ENCODE data around the gene GJA1. TPM values are rescaled to one million over a fixed set of nuclear protein-coding genes. Genes with fewer than 3 reads are reported as not detected.
"Not testable (repeated sequence)": the region's sequence is repeated elsewhere in the genome, so short reads cannot be mapped to it uniquely, and the experiment has no call there.

GJA1 gene
- total RNA-seq: 100 to 1,000 TPM; 160 to 218 TPM
- long read RNA-seq, transcript GJA1-204 (2 exons, 3,152 nt): major isoform, 6 of 8 reads
- long read RNA-seq, partial matches to known transcripts: 0 of 8 reads
- long read RNA-seq, other reads (novel, unspliced or antisense): 2 of 8 reads

GRCh38 chr6:121435444-121436069 is at the start of gene GJA1:
Gene GJA1, plus strand, starts transcription at chr6:121435646. Its CDS starts 11,202 bp downstream, at chr6:121446848.
- intact Hi-C loops (cut with DNase I): loop anchor here (2.0 to 10.0 kb wide), 3 partner anchors 149 to 413 kb away; no protein-coding TSS in a partner anchor
- peak; percentile 46 for DNase-seq
- peak; percentile 82 to 91 for ATAC-seq

- ATAC-seq; DNase-seq; intact Hi-C loops (cut with DNase I): not testable (repeated sequence)
Observed at GRCh38 chr6:121386551-121386950, 48.9 kb upstream of the GJA1 start.

DNA sequence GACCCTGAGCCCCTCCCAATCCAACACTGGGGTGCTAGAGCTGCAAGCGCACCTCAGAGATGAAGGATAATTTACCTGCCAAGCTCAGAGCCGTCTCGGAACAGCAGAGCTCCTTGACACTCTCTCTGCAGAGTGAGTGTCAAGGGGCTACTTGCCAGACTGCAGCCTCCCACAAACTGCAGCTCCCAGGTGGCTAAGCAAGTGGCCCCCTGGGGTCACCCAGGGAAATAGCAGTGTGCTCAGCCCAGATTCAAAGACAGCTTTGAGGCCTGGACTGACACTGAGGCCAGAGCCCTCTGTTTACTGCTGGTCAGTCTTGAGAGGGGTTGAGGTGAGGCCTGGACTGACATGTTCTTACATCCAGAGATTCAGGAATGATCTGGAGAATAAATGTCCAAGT is 46.0 kb upstream of the GJA1 start:
- no peak for DNase-seq
- intact Hi-C loops (cut with DNase I): no loop called here
- ATAC-seq: no peak

- intact Hi-C loops (cut with DNase I): no loop called here
- ATAC-seq (no peak), DNase-seq (no peak)
Observed at GRCh38 chr6:121393731-121394505, 41.5 kb upstream of the GJA1 start.

DNA sequence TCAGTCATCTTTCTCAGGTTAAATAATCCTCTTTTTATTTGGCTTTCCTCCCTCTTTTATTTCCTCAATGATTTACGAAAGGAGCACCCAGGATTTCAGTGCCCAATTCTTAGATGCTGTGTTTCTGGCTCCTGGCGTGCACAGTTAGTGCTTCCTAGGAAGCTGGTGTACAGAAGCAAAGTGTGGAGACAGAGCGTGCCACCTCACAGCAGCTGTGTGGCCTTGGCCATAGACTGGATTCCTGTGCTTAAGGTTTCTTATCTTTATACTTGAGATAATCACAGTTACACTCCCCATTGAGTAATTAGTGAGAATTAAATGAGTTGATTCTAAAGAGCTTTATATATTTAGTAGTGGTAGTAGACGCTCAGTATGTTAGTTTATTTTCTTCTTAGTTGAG is 39.7 kb upstream of the GJA1 start:
- no peak for DNase-seq
- intact Hi-C loops (cut with DNase I): no loop called here
- ATAC-seq: no peak

GRCh38 chr6:121397188-121397587 is 38.3 kb upstream of the GJA1 start:
- intact Hi-C loops (cut with DNase I); DNase-seq: not testable (repeated sequence)

DNA sequence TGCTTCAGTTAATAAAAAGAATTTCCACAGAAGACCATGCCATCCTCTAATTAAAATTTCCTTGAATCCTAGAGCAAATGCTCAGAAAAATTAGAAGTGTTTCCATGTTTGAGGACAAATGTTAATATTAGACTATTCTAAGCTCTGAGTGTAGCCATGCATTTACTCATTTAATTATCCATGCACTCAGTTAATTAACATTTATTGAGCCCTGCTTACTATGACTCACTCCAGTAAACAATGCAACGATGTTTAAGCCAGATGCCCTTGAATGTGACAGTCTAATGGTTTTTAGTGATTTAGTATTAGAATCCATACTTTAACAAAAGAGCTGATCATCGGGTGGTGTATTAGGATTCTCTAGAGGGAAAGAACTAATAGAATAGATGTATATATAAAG is 37.3 kb upstream of the GJA1 start:
- intact Hi-C loops (cut with DNase I): no loop called here
- no peak for DNase-seq
- no peak for ATAC-seq

More at GRCh38 chr6:121397188-121397587, 38.3 kb upstream of the GJA1 start:
- ATAC-seq: not testable (repeated sequence)

- no peak for DNase-seq
- intact Hi-C loops (cut with DNase I): loop anchor here in 1 of 2 donors (10.0 kb wide), 1 partner anchor 345 kb away; no protein-coding TSS in a partner anchor
- ATAC-seq: no peak
Observed at GRCh38 chr6:121399966-121400365, 35.5 kb upstream of the GJA1 start.

DNA sequence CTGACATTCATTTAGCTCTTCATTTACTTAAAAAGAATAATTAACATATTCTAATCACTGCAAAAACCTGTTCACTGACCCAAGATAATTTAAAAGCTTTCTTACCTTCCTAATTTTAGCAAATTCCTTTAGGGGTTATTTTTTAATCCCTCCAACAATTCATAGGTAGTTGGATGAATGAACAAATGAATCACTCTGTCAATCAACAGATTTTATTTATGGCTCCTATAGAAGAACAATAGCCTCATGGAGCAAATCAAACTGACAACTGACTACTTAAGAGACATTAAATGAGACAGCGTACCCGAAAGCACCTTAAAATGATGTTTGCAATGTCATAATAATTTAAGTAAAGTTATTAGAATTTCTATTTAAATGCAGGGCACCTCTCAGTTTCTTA is 31.5 kb upstream of the GJA1 start:
- intact Hi-C loops (cut with DNase I): loop anchor here in 1 of 2 donors (10.0 kb wide), 1 partner anchor 349 kb away; no protein-coding TSS in a partner anchor
- ATAC-seq (no peak), DNase-seq (no peak)

- no peak for DNase-seq
- intact Hi-C loops (cut with DNase I): loop anchor here in 1 of 2 donors (10.0 kb wide), 1 partner anchor 351 kb away; no protein-coding TSS in a partner anchor
- ATAC-seq: no peak
Observed at GRCh38 chr6:121405306-121405705, 30.1 kb upstream of the GJA1 start.

DNA sequence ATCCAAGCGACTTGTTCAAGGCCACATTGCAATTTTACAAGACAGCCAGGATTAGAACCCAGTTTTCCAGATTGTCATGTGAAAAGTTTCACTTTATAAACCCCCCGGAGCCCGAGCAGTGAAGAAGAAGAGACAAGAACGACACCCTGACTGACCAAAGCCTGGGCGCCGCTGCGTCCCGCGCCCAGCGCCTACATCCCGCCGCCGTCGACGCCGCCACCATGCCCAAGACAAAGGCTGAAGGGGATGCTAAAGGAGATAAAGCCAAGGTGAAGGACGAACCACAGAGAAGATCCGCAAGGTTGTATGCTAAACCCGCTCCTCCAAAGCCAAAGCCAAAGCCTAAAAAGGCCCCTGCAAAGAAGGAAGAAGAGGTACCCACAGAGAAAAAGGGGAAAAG is 27.1 kb upstream of the GJA1 start:
- intact Hi-C loops (cut with DNase I): loop anchor here in 1 of 2 donors (10.0 kb wide), 1 partner anchor 354 kb away; no protein-coding TSS in a partner anchor
- no peak for DNase-seq
- no peak for ATAC-seq

DNA sequence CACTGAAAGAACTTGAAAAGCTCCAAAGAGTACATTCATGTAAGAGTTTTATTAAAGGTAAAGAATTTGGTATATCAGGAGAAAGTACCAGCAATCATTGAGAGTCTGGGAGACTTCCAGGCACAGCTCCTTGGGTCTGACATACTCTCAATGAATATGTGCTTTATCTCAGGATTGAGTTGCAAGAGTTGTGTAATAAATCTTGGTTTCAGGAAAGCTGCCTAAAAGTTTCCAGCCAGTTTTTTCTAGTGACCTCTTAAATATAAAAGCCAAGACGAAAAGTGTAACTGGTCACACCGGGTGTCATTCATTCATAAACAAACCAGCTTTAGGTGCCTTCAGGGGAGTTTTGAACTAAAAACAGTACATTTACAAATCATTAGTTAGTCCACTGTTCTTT is 21.6 kb upstream of the GJA1 start:
- ATAC-seq (peak; percentile 47 to 71), DNase-seq (no peak)
- intact Hi-C loops (cut with DNase I): no loop called here

DNA sequence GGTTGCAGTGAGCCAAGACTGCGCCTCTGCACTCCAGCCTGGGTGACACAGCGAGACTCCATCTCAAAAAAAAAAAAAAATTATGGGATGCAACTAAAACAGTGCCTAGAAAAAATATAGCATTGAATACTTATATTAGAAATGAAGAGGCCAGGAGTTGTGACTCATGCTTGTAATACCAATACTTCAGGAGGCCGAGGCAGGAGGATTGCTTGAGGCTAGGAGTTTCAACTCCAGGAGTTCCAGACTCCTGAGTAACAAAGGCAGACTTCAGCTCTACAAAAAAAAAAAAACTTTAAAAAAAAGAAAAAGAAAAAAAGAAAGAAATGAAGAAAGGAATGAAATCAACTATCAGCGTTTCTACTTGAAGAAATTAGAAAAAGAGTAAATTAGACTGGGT is 17.1 kb upstream of the GJA1 start:
- intact Hi-C loops (cut with DNase I): no loop called here
- ATAC-seq: no peak
- DNase-seq: no peak

DNA sequence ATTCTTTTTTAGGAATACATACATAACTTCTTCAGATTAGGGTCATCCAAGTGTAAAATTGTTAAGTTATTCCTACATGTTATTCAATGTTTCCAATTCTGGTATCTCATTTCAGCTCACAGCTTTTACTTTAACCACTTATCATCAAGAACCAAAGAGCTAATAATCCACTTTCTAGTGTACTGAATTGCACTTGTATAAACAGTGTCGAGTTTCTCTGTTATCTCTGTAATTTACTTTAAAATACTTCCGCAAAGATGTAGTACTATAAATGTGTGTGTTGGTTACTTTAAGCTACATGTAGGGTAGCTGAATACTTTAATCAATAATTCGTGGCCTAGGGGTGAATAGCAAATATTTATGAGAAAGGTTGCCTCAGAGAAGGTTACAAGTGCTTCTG is 8.8 kb upstream of the GJA1 start:
- intact Hi-C loops (cut with DNase I): no loop called here
- DNase-seq (no peak), ATAC-seq (no peak)

DNA sequence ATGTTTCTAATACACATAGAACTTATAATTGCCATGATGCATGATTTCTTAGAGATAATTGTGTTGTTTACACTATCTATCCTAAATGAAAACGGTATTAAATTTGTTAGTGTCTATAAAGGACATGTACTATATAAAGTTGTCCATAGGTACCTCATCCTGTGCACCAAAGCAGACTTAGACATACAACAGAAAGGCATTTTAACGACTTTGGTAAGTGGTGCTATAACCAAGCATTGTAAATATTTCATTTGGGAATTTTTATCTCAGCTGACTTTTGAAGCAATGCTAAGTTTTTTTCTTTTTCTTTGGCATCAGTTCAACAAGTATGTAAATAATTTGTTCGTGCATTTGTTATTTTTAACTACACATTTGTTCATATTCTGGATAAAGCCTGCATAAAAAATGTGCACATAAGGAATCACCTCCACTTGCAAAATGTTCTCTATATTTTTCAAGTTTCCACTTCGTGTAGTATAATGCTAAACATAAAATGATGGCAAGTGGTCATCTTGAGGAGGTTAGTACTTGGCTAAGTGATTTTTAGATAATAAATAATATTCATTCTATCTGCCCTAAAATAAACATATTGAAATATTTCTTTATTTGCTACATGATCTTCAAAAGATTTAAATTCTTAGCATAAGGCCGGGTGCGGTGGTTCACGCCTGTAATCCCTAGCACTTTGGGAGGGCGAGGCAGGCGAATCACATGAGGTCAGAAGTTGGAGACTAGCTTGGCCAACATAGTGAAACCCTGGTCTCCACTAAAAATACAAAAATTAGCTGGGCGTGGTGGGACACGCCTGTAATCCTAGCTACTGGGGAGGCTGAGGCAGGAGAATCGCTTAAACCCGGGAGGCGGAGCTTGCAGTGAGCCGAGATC is 6.3 kb upstream of the GJA1 start:
- intact Hi-C loops (cut with DNase I): no loop called here
- DNase-seq: no peak
- ATAC-seq: no peak

DNA sequence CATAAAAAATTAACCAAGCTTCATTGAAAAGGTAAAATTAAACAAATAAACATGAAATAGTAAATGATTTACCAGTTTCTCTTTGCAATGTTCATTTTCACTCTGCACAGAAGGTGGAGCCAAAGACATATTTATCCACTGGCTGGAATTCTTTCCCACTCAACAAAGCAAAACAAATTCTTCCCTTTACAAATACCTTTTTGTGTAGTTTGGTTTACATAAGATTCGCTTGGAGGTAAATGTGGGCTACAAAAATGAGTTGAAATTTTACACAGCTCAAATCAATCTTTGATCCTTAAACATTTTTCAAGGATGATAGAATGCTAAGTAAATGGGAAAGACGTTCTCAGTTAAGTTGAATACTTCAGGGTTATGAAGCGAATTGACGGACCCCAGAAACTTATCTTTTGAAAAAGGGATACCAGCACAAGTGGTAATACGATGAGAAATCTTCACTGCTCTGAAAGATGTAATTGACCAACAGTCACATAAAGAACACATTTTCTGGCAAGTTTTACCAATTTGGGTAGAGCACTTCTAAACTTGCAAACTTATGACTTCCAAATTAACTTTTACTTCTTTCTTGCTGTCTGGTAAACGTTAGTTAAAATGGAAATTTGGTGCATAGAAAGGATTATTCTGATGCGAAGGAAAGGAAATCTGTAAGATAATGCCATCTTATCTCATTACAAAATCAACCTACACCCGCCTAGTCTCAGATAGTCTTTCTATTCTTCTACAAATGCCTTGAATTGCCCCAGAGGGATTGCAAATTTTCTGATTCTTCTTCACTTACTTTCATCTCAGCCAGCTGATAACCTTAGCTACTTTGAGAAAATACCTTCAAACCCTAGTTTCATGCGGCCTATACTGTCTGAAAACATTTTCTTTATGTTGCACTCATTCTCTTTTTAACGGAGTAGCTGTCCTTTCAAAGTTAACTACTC is 4.7 kb upstream of the GJA1 start:
- ATAC-seq (peak; percentile 21 to 38), DNase-seq (no peak)
- intact Hi-C loops (cut with DNase I): loop anchor here (1.0 to 10.0 kb wide), 4 partner anchors 154 to 603 kb away; no protein-coding TSS in a partner anchor

- DNase-seq, ATAC-seq: not testable (repeated sequence)
- intact Hi-C loops (cut with DNase I): loop anchor here (1.0 to 10.0 kb wide), 4 partner anchors 153 to 752 kb away; no protein-coding TSS in a partner anchor
Observed at GRCh38 chr6:121431776-121432175, 3.7 kb upstream of the GJA1 start.

Measured in left cardiac atrium (tissue), 4 donors.